HCT116 (cell line): ENCODE measurements around the gene AWAT2.

ENCODE experiments used
- CTCF ChIP-seq, 3 experiments: fragments of 200-600 bp in 1 of 3; sonication (generic) in 1 of 3; IDR thresholded peaks in 2 of 3; conservative IDR thresholded peaks in 1 of 3; 2 replicates each; pipeline ENCODE4 v1.5.1; 2012 to 2017; ENCODE audit warnings: low read depth in 2 of 3, low read length in 2 of 3, antibody characterized with exemption in 1 of 3, borderline replicate concordance in 1 of 3, control low read depth in 1 of 3, mild to moderate bottlenecking in 1 of 3, mixed read lengths in 1 of 3, mixed run types in 1 of 3, moderate library complexity in 1 of 3; ENCODE audit not compliant: insufficient read depth in 1 of 3
- ELF1 ChIP-seq: IDR thresholded peaks from 2 replicates; pipeline ENCODE4 v1.6.1; 2012; ENCODE audit warnings: low read depth, borderline replicate concordance
- EZH2 ChIP-seq: fragments of 200-600 bp; sonication (generic); IDR thresholded peaks from 2 replicates; pipeline ENCODE4 v1.6.1; 2017; ENCODE audit warnings: antibody characterized with exemption, mixed run types
- JUND ChIP-seq: IDR thresholded peaks from 2 replicates; pipeline ENCODE4 v1.6.1; 2012
- POLR2A ChIP-seq: IDR thresholded peaks from 2 replicates; pipeline ENCODE4 v1.7.0; 2011; ENCODE audit warnings: borderline replicate concordance; ENCODE audit not compliant: insufficient read depth, insufficient read length; ENCODE audit errors: extremely low read depth
- POLR2AphosphoS5 ChIP-seq: IDR thresholded peaks from 2 replicates; pipeline ENCODE4 v1.6.1; 2011; ENCODE audit warnings: mild to moderate bottlenecking, low read depth, low read length, moderate library complexity
- ZBTB33 ChIP-seq: IDR thresholded peaks from 2 replicates; pipeline ENCODE4 v1.6.1; 2011; ENCODE audit warnings: mild to moderate bottlenecking, low read length, moderate library complexity; ENCODE audit not compliant: insufficient replicate concordance; ENCODE audit errors: extremely low read depth
- ZFX ChIP-seq: fragments of 450-650 bp; IDR thresholded peaks from 2 replicates; pipeline ENCODE4 v1.6.1; 2017

GRCh38 chrX:70084592-70085240 is 35.0 kb upstream of the AWAT2 start:
- TF ChIP-seq JUND (no peak), CTCF (IDR thresholded peaks at IDR 0.05 in 2 of 3, conservative IDR thresholded peaks at IDR 0.05 in 1 of 3; ENCODE audit: borderline replicate concordance in 1 of 3, insufficient read depth in 1 of 3, low read depth in 2 of 3, low read length in 2 of 3) (no peak), EZH2 (no peak), POLR2AphosphoS5 (no peak), ZFX (no peak), POLR2A (no peak), ZBTB33 (no peak), ELF1 (no peak)
